Adrenal gland (tissue), 12 donors: Measurements from ENCODE around the gene RSU1. TPM values are rescaled to one million over a fixed set of nuclear protein-coding genes. Genes with fewer than 3 reads are reported as not detected.

ENCODE experiments used
- DNase-seq, 7 donors: peaks; one replicate each; pipeline ENCODE4 v3.0.0-alpha.2; 2019 to 2020
- H3K27ac ChIP-seq, 5 donors: fragments of 200-600 bp; sonication (generic) in 4 of 5; 1 replicate in 3 of 5; 2 replicates in 2 of 5; pipeline versions ENCODE4 v1.5.1 to v1.8.0; 2016 to 2020; ENCODE audit warnings: mild to moderate bottlenecking in 1 of 5
- H3K27me3 ChIP-seq: fragments of 200-600 bp; 2 replicates; pipeline ENCODE4 v1.8.0; 2021
- H3K36me3 ChIP-seq, 2 donors: fragments of 200-600 bp; replicated peaks in 1 of 2; 1 replicate in 1 of 2; 2 replicates in 1 of 2; pipeline versions ENCODE4 v1.5.1 to v1.8.0; 2018 to 2022
- H3K4me1 ChIP-seq, 2 donors: fragments of 200-600 bp; replicated peaks in 1 of 2; 1 replicate in 1 of 2; 2 replicates in 1 of 2; pipeline versions ENCODE4 v1.5.1 to v1.8.0; 2018 to 2021
- H3K4me3 ChIP-seq, 4 donors: fragments of 200-600 bp; sonication (generic) in 3 of 4; one replicate each; pipeline ENCODE4 v1.5.1; 2016 to 2018
- H3K9me3 ChIP-seq, 3 donors: fragments of 200-600 bp; sonication (generic) in 1 of 3; replicated peaks in 1 of 3; 1 replicate in 2 of 3; 2 replicates in 1 of 3; pipeline versions ENCODE4 v1.5.1 to v1.8.0; 2016 to 2021
- CTCF ChIP-seq, 6 experiments: fragments of 450-650 bp in 4 of 6; fragments of 200-600 bp in 2 of 6; sonication (generic) in 1 of 6; IDR thresholded peaks; 1 replicate in 5 of 6; 2 replicates in 1 of 6; pipeline versions ENCODE4 v1.5.1 to v1.8.0; 2016 to 2021; ENCODE audit warnings: antibody characterized with exemption in 6 of 6, mild to moderate bottlenecking in 2 of 6, moderate library complexity in 1 of 6
- POLR2A ChIP-seq, 2 donors: fragments of 450-650 bp; IDR thresholded peaks; one replicate each; pipeline ENCODE4 v1.6.1; 2017; ENCODE audit warnings: antibody characterized with exemption in 2 of 2, mild to moderate bottlenecking in 2 of 2, moderate library complexity in 1 of 2
- WGBS, 4 donors: extraction: QIAGEN DNeasy Blood & Tissue Kit in 2 of 4; methylation state at CpG; one replicate each; pipeline versions ENCODE4 v1.1.5 to v1.1.7; 2013 to 2017; 5-methylcytosine and 5-hydroxymethylcytosine counted together
- intact Hi-C, 2 donors: fragments of 100-400 bp; cut with DNase I; formaldehyde crosslinking; loops; one replicate each; pipeline versions ENCODE4 v1.14.1 to v1.15.0; 2022 to 2023
- polyA plus RNA-seq, 3 donors: library from polyadenylated mRNA; stranded (reverse); fragments of 200-250 nt in 2 of 3; fragments of 350-450 nt in 1 of 3; fragmentation: Illumina TruSeq in 1 of 3; extraction: RNeasy Lipid Tissue Mini Kit (QIAGEN cat#74804) in 1 of 3; gene quantifications; one replicate each; pipeline ENCODE4 v1.2.3, GENCODE V29; 2013 to 2014
- total RNA-seq, 9 donors: library from RNA; depleted of rRNA in 4 of 9; stranded (reverse); fragments of >200 nt in 4 of 9; fragments of 120-200 nt in 1 of 9; fragmentation: NEBNext Ultra II Directional in 1 of 9; extraction: Animal tissue kit (Norgen Biotek cat#: 25700) in 1 of 9; gene quantifications; one replicate each; pipeline versions ENCODE4 v1.1.0 to v1.2.4, GENCODE V29; 2013 to 2023
- donor health status: healthy with polysubstance abuse.
- donor health status: Bipolar disorder and iron deficiency.
- donor health status: DM: yes; HTN: yes; CAD: no.
- donor health status: DM: no; HTN: no; CAD: no.
- donor health status: DM: no; HTN: no; CAD: no.
- donor health status: DM: yes; HTN: yes; CAD: no.

The RSU1 gene
- total and polyA plus RNA-seq, 12 donors = 15.6 to 96.8 (median 41.7) TPM

GRCh38 chr10:16685551-16685950 lies 131.7 kb downstream of the RSU1 start:
- no peak for TF ChIP-seq CTCF (IDR thresholded peaks at IDR 0.05)
- no peak for TF ChIP-seq POLR2A (IDR thresholded peaks at IDR 0.05)
- H3K9me3 ChIP-seq = no peaks in the 10 kb centered on the region
- intact Hi-C loops = no loop called here

GRCh38 chr10:16681521-16681920 lies 135.7 kb downstream of the RSU1 start:
- Histone ChIP-seq H3K27me3 (no peaks in the 10 kb centered on the region), H3K9me3 (no peaks in the 10 kb centered on the region), H3K4me1 (no peaks in the 10 kb centered on the region), H3K4me3 (no peak overlapping the region), H3K36me3 (no peaks in the 10 kb centered on the region), H3K27ac (no peak overlapping the region)
- DNase-seq = no peak
- TF ChIP-seq POLR2A (IDR thresholded peaks at IDR 0.05) (no peak), CTCF (IDR thresholded peaks at IDR 0.05) (no peak)
- 80 to 85% (median 81%) methylated on average over 1 of the region's 1 CpG for WGBS, 4 donors
- intact Hi-C loops = no loop called here

More at GRCh38 chr10:16685551-16685950, 131.7 kb downstream of the RSU1 start:
- H3K36me3 ChIP-seq = no peaks in the 10 kb centered on the region
- H3K27me3 ChIP-seq = no peaks in the 10 kb centered on the region
- 82 to 89% (median 86%) methylated on average over 6 of the region's 6 CpGs for WGBS, 4 donors
- no peak for DNase-seq
- no peaks in the 10 kb centered on the region for H3K4me1 ChIP-seq
- no peak overlapping the region for H3K27ac ChIP-seq
- no peak overlapping the region for H3K4me3 ChIP-seq

- H3K9me3 ChIP-seq = no peaks in the 10 kb centered on the region
- no peaks in the 10 kb centered on the region for H3K4me1 ChIP-seq
- TF ChIP-seq POLR2A (IDR thresholded peaks at IDR 0.05) = no peak
- no peak for TF ChIP-seq CTCF (IDR thresholded peaks at IDR 0.05)
- H3K27me3 ChIP-seq = no peaks in the 10 kb centered on the region
- no peak overlapping the region for H3K4me3 ChIP-seq
- no peak for DNase-seq
- H3K27ac ChIP-seq = no peak overlapping the region
- intact Hi-C loops = no loop called here
- WGBS, 4 donors = 90 to 94% (median 93%) methylated on average over 6 of the region's 6 CpGs
- H3K36me3 ChIP-seq = no peaks in the 10 kb centered on the region
These were observed 137.7 kb downstream of the RSU1 start for GRCh38 chr10:16679511-16679910.

GRCh38 chr10:16675334-16675733 lies 141.9 kb downstream of the RSU1 start:
- no peak for DNase-seq
- 93 to 97% (median 94%) methylated on average over 2 of the region's 2 CpGs for WGBS, 4 donors
- no peaks in the 10 kb centered on the region for H3K36me3 ChIP-seq

More at GRCh38 chr10:16675334-16675733, 141.9 kb downstream of the RSU1 start:
- Histone ChIP-seq H3K4me3 (no peak overlapping the region), H3K4me1 (no peaks in the 10 kb centered on the region), H3K27ac (no peak overlapping the region), H3K27me3 (no peaks in the 10 kb centered on the region), H3K9me3 (no peaks in the 10 kb centered on the region)
- intact Hi-C loops = no loop called here
- TF ChIP-seq CTCF (IDR thresholded peaks at IDR 0.05) = no peak
- TF ChIP-seq POLR2A (IDR thresholded peaks at IDR 0.05) = no peak
